HG03025 (cell line): Measurements from ENCODE around the gene TALDO1.

Experiments used
- ATAC-seq: cut with Tn5 transposase; IDR thresholded peaks from one replicate; pipeline ENCODE4 v1.9.1; 2021; ENCODE audit warnings: mild to moderate bottlenecking, moderate library complexity; ENCODE audit not compliant: unreplicated experiment, low FRiP score

Gene TALDO1

GRCh38 chr11:747158-748006, at the start of gene TALDO1:
TSS of gene TALDO1 (plus strand) at chr11:747464. CDS start at chr11:747482, 18 bp downstream.
- ATAC-seq = peak; percentile 70

- ATAC-seq = no peak
Measured at GRCh38 chr11:697811-698311, 49.4 kb upstream of the TALDO1 start.

- ATAC-seq = no peak
Measured at GRCh38 chr11:698493-699115, 48.7 kb upstream of the TALDO1 start.

- no peak for ATAC-seq
Measured at GRCh38 chr11:699116-699508, 48.2 kb upstream of the TALDO1 start.

- ATAC-seq = no peak
Measured at GRCh38 chr11:699753-700152, 47.5 kb upstream of the TALDO1 start.

- no peak for ATAC-seq
Measured at GRCh38 chr11:701741-702461, 45.4 kb upstream of the TALDO1 start.

GRCh38 chr11:702462-703461, 44.5 kb upstream of the TALDO1 start:
- ATAC-seq = no peak

GRCh38 chr11:703506-703905, 43.8 kb upstream of the TALDO1 start:
- no peak for ATAC-seq

GRCh38 chr11:704228-704674, 43.0 kb upstream of the TALDO1 start:
- no peak for ATAC-seq

- no peak for ATAC-seq
Measured at GRCh38 chr11:704781-705645, 42.3 kb upstream of the TALDO1 start.

GRCh38 chr11:705646-706438, 41.4 kb upstream of the TALDO1 start, which contains the start of gene EPS8L2:
TSS of gene EPS8L2 (plus strand) at chr11:706231. CDS start at chr11:709408, 3,177 bp downstream.
- ATAC-seq = no peak

- no peak for ATAC-seq
Measured at GRCh38 chr11:706439-706956, 40.8 kb upstream of the TALDO1 start.

GRCh38 chr11:706957-707816, 40.1 kb upstream of the TALDO1 start:
- ATAC-seq = no peak

- no peak for ATAC-seq
Measured at GRCh38 chr11:707817-708420, 39.3 kb upstream of the TALDO1 start.

GRCh38 chr11:708511-708910, 38.8 kb upstream of the TALDO1 start:
- no peak for ATAC-seq
